ENCODE results near the gene RDH11.

DNA sequence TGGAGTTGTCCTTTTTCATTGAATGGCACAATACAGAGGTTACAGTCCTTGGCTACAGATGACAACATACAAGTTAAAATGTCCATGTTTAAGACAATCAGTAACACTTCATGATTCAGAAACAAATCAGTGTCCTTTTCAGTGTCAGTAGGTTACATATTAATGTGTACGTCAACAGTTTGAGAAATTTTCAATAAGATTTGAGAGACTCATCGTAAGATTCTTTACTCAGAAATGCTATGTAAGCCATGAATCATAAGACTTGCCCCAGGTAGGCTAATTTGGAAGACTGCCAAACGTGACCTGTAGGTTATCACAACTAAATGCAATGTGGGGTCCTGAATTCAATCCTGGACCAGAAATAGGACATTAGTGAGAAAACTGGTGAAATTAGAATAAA lies 9.6 kb upstream of the RDH11 start:
- TF ChIP-seq, protein P1, sequence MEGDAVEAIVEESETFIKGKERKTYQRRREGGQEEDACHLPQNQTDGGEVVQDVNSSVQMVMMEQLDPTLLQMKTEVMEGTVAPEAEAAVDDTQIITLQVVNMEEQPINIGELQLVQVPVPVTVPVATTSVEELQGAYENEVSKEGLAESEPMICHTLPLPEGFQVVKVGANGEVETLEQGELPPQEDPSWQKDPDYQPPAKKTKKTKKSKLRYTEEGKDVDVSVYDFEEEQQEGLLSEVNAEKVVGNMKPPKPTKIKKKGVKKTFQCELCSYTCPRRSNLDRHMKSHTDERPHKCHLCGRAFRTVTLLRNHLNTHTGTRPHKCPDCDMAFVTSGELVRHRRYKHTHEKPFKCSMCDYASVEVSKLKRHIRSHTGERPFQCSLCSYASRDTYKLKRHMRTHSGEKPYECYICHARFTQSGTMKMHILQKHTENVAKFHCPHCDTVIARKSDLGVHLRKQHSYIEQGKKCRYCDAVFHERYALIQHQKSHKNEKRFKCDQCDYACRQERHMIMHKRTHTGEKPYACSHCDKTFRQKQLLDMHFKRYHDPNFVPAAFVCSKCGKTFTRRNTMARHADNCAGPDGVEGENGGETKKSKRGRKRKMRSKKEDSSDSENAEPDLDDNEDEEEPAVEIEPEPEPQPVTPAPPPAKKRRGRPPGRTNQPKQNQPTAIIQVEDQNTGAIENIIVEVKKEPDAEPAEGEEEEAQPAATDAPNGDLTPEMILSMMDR (IDR thresholded peaks at IDR 0.05): no peak
- no peak for TF ChIP-seq POLR2A (IDR thresholded peaks at IDR 0.05)

Data from Peyer's patch (tissue), 4 donors.